HepG2 (cell line): Measurements from ENCODE around the gene IQCE. TPM values are rescaled to one million over a fixed set of nuclear protein-coding genes. Genes with fewer than 3 reads are reported as not detected.

Source experiments
- ATAC-seq: fragments of 200-7000 bp; cut with Tn5 transposase; 3 replicates; pipeline ENCODE4 v1.9.1; 2020; ENCODE audit warnings: mild to moderate bottlenecking, moderate library complexity
- BruUV-seq: library from RNA; stranded (reverse); fragments of 400-500 nt; replicated peaks from 2 replicates; lab custom pipeline; 2021; lab: Mats Ljungman, UMichigan
- CTCF ChIA-PET: fragments of 300-600 bp; formaldehyde crosslinking; extraction: SDS; loops from one replicate; lab custom pipeline; 2021; ENCODE audit warnings: low total read pairs, inconsistent platforms, low intra/inter-chr PET ratio; lab: Yijun Ruan, JAX
- POLR2A ChIA-PET: fragments of 350-600 bp; sonication (Branson Sonifier 250); formaldehyde crosslinking; loops from one replicate; lab custom pipeline; 2020; ENCODE audit warnings: antibody characterized with exemption, inconsistent platforms; lab: Yijun Ruan, JAX
- DNase-seq: peaks from one replicate; pipeline ENCODE4 v3.0.0-alpha.2; 2015; ENCODE audit warnings: low spot score
- FAIRE-seq: peaks from 3 replicates; lab custom pipeline; 2011; peaks lifted over from hg19 to GRCh38; lab: Jason Lieb, UNC
- H2AFZ ChIP-seq: one replicate; pipeline ENCODE4 v1.6.1; 2011; ENCODE audit warnings: low read length, inconsistent platforms
- H3K27ac ChIP-seq: fragments of 300-600 bp; 3 replicates; pipeline ENCODE4 v1.8.0; 2011; ENCODE audit warnings: mixed run types, mild to moderate bottlenecking, mixed read lengths, low read length, inconsistent platforms; ENCODE audit not compliant: insufficient read depth; ENCODE audit errors: extremely low read length
- H3K27me3 ChIP-seq, 2 experiments: fragments of 200-600 bp in 1 of 2; 2 replicates in 1 of 2; 3 replicates in 1 of 2; pipeline versions ENCODE4 v1.6.0 to v1.8.0; 2011; ENCODE audit warnings: low read length in 2 of 2, mild to moderate bottlenecking in 2 of 2, moderate library complexity in 2 of 2, inconsistent platforms in 1 of 2; ENCODE audit not compliant: insufficient read depth in 2 of 2, control insufficient read depth in 1 of 2
- H3K36me3 ChIP-seq, 2 experiments: fragments of 200-600 bp in 1 of 2; replicated peaks in 1 of 2; 2 replicates in 1 of 2; 3 replicates in 1 of 2; pipeline versions ENCODE4 v1.5.1 to v1.8.0; 2011; ENCODE audit warnings: low read length in 2 of 2, inconsistent platforms in 1 of 2; ENCODE audit not compliant: insufficient read depth in 2 of 2, control insufficient read depth in 1 of 2
- H3K4me1 ChIP-seq: 2 replicates; pipeline ENCODE4 v1.5.1; 2012; ENCODE audit warnings: low read length, inconsistent platforms; ENCODE audit not compliant: insufficient read depth
- H3K4me2 ChIP-seq: 2 replicates; pipeline ENCODE4 v1.6.0; 2011; ENCODE audit warnings: low read depth, low read length, inconsistent platforms
- H3K4me3 ChIP-seq, 3 experiments: fragments of 200-600 bp in 1 of 3; sonication (generic), shearing (Covaris generic) in 1 of 3; replicated peaks in 1 of 3; 2 replicates each; pipeline ENCODE4 v1.5.1; 2011 to 2016; ENCODE audit warnings: low read length in 3 of 3, inconsistent platforms in 2 of 3, low read depth in 2 of 3, mild to moderate bottlenecking in 2 of 3, control low read depth in 1 of 3, mixed read lengths in 1 of 3; ENCODE audit not compliant: insufficient read depth in 1 of 3
- H3K79me2 ChIP-seq: one replicate; pipeline ENCODE4 v1.6.1; 2011; ENCODE audit warnings: low read length, inconsistent platforms; ENCODE audit not compliant: insufficient read depth
- H3K9ac ChIP-seq: 2 replicates; pipeline ENCODE4 v1.6.0; 2011; ENCODE audit warnings: mild to moderate bottlenecking, low read depth, low read length, inconsistent platforms; ENCODE audit not compliant: insufficient read depth
- H3K9me3 ChIP-seq: 2 replicates; pipeline ENCODE4 v1.5.1; 2012; ENCODE audit warnings: mild to moderate bottlenecking, low read length
- H4K20me1 ChIP-seq: 2 replicates; pipeline ENCODE4 v1.6.0; 2011; ENCODE audit warnings: inconsistent platforms, mild to moderate bottlenecking, low read length, moderate library complexity; ENCODE audit not compliant: insufficient read depth
- BCL3 ChIP-seq: sonication (generic); formaldehyde crosslinking; IDR thresholded peaks from 2 replicates; pipeline ENCODE4 v1.5.1; 2020; ENCODE audit warnings: mild to moderate bottlenecking, missing genetic modification reagents, moderate library complexity
- CSRNP1 ChIP-seq: sonication (generic); formaldehyde crosslinking; IDR thresholded peaks from 2 replicates; pipeline ENCODE4 v1.8.1; 2023; ENCODE audit warnings: mild to moderate bottlenecking, missing genetic modification reagents
- NR3C1 ChIP-seq: sonication (generic); formaldehyde crosslinking; IDR thresholded peaks from 2 replicates; pipeline ENCODE4 v1.4.0; 2020; ENCODE audit warnings: missing genetic modification reagents
- RXRA ChIP-seq: sonication (generic); formaldehyde crosslinking; IDR thresholded peaks from 2 replicates; pipeline ENCODE4 v1.5.1; 2020; ENCODE audit warnings: missing genetic modification reagents
- SRF ChIP-seq: IDR thresholded peaks from 2 replicates; pipeline ENCODE4 v1.6.1; 2011; ENCODE audit warnings: mild to moderate bottlenecking, low read depth, low read length, moderate library complexity
- TOE1 ChIP-seq: sonication (generic); formaldehyde crosslinking; IDR thresholded peaks from 2 replicates; pipeline ENCODE4 v1.4.0; 2020; ENCODE audit warnings: mild to moderate bottlenecking, missing genetic modification reagents
- ZMYM2 ChIP-seq: sonication (generic); formaldehyde crosslinking; IDR thresholded peaks from 2 replicates; pipeline ENCODE4 v1.8.0; 2022; ENCODE audit warnings: mild to moderate bottlenecking, missing genetic modification reagents
- ZNF33B ChIP-seq: sonication (generic); formaldehyde crosslinking; IDR thresholded peaks from 2 replicates; pipeline ENCODE4 v1.5.1; 2020; ENCODE audit warnings: mild to moderate bottlenecking, missing genetic modification reagents
- ZNF501 ChIP-seq: sonication (generic); formaldehyde crosslinking; IDR thresholded peaks from 2 replicates; pipeline ENCODE4 v1.5.1; 2020; ENCODE audit warnings: mild to moderate bottlenecking, moderate library complexity, missing genetic modification reagents
- ZNF558 ChIP-seq: sonication (generic); formaldehyde crosslinking; IDR thresholded peaks from 2 replicates; pipeline ENCODE4 v1.9.0; 2022; ENCODE audit warnings: mild to moderate bottlenecking, missing genetic modification reagents, borderline replicate concordance
- ZNF639 ChIP-seq: conservative IDR thresholded peaks from 2 replicates; pipeline ENCODE4 v1.6.1; 2018; ENCODE audit warnings: missing genetic modification reagents
- ZNF704 ChIP-seq: sonication (generic); formaldehyde crosslinking; IDR thresholded peaks from 2 replicates; pipeline ENCODE4 v1.8.1; 2023; ENCODE audit warnings: mild to moderate bottlenecking, inconsistent platforms, moderate library complexity, missing genetic modification reagents, borderline replicate concordance
- ZNF83 ChIP-seq: sonication (generic); formaldehyde crosslinking; IDR thresholded peaks from 2 replicates; pipeline ENCODE4 v1.4.0; 2020; ENCODE audit warnings: missing genetic modification reagents, mild to moderate bottlenecking, borderline replicate concordance
- ZNF841 ChIP-seq: sonication (generic); formaldehyde crosslinking; IDR thresholded peaks from 2 replicates; pipeline ENCODE4 v1.8.1; 2023; ENCODE audit warnings: missing genetic modification reagents, borderline replicate concordance
- WGBS: methylation state at CpG from one replicate; pipeline ENCODE4 v1.1.6; 2017; ENCODE audit warnings: low lambda C conversion rate; 5-methylcytosine and 5-hydroxymethylcytosine counted together
- in situ Hi-C: cut with HindIII; loops from 2 replicates; pipeline ENCODE4 v1.10.0; 2017; ENCODE audit warnings: low pct_unique_long_range_greater_than_20kb; ENCODE audit not compliant: extremely low pct_ligation_motif_present
- intact Hi-C: fragments of 100-400 bp; cut with micrococcal nuclease; formaldehyde crosslinking; loops from one replicate; pipeline ENCODE4 v1.10.0; 2022; ENCODE audit not compliant: unreplicated experiment
- polyA plus RNA-seq, 8 experiments: library from polyadenylated mRNA; depleted of rRNA in 3 of 8; stranded (reverse) in 7 of 8; unstranded in 1 of 8; fragments of >200 nt; fragmentation: Illumina TruSeq in 4 of 8; extraction: Trizol in 4 of 8; gene quantifications; 2 replicates each; pipeline versions ENCODE4 v1.2.1 to v1.2.3, GENCODE V29; 2011 to 2016; ENCODE audit warnings: low read depth in 4 of 8, missing spikeins in 1 of 8, mixed read lengths in 1 of 8; ENCODE audit not compliant: insufficient read depth in 1 of 8
- total RNA-seq, 5 experiments: library from RNA; depleted of rRNA; stranded (reverse); fragments of >200 nt; fragmentation: Illumina TruSeq; extraction: Trizol; gene quantifications; 2 replicates each; pipeline ENCODE4 v1.2.3, GENCODE V29; 2016; ENCODE audit warnings: low read depth in 1 of 5
- TF ChIP-seq, protein P1 (sequence below): IDR thresholded peaks from 2 replicates; pipeline ENCODE4 v1.6.1; 2016; ENCODE audit warnings: low read depth, borderline replicate concordance

Gene IQCE
- total and polyA plus RNA-seq, 2 of the 13 experiments (the other 11 are each of a cell fraction or from before 2014, with no cell fraction given), result 1.5 to 2.5 TPM

DNA sequence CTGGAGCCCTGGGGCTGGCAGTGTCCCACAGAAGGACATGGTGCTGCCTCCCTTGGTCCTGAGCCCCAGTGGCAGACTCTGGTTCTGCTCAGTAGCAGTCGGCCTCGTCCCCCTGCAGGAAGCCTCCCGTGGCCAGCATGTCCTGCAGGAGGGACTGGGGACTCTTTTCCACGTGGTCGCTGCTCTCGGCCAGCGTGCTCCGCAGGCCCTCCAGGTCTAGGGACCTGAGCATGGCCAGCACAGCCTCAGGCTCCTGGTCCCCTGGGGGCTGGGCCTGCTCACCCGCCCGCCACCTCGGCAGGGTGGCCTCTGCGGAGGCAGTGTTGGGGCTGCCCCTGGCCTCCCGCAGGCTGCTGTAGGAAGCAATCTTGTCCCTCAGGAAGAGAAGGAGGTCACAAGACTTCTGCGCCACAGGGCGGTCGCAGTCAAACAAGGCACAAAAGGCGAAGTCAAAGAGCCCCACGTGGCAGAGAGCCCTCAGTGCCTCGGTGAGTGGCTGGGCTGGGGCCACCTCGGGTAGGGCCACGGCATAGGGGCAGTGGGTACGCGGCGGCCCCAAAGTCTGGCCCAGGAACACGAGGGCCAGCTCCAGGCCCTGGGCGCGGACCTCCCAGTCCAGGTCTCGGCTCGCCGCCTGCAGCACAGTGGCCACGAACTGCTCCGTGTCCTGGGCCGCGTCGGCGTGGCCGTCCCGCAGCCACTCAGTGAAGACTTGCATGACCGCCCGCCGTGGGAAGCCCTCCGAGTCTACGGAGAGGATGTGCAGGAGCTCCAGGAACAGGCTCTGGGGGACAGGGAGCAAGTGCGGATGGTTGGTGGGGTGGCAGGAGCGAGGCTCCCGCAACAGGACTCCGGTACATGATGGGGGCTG, 20.6 kb upstream of the IQCE start:
- no peak overlapping the region for H2AFZ ChIP-seq
- 91% methylated on average over 13 of the region's 47 CpGs for WGBS
- TF ChIP-seq NR3C1 (CRISPR knock-in tag) (no peak), ZNF83 (CRISPR knock-in tag) (no peak), RXRA (CRISPR knock-in tag) (no peak), ZNF558 (CRISPR knock-in tag) (no peak), CSRNP1 (CRISPR knock-in tag) (no peak), ZNF501 (CRISPR knock-in tag) (no peak), ZNF704 (CRISPR knock-in tag) (no peak), TOE1 (no peak), ZNF639 (no peak), ZMYM2 (CRISPR knock-in tag) (no peak), BCL3 (CRISPR knock-in tag) (no peak), SRF (no peak), ZNF841 (no peak), ZNF33B (CRISPR knock-in tag) (no peak)
- TF ChIP-seq, protein P1, sequence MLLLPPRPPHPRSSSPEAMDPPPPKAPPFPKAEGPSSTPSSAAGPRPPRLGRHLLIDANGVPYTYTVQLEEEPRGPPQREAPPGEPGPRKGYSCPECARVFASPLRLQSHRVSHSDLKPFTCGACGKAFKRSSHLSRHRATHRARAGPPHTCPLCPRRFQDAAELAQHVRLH, result no peak
- ATAC-seq (peak; percentile 52), DNase-seq (no peak), FAIRE-seq (no peak)
- H3K36me3 ChIP-seq, result peaks cover 10 to 15% of the 10 kb centered on the region in 2 experiments; a peak in 4 of 5 replicates
- H3K27me3 ChIP-seq, result no peaks in the 10 kb centered on the region
- in situ Hi-C loops, result no loop called here
- no peak overlapping the region for H3K4me2 ChIP-seq
- ChIA-PET CTCF (no interaction called here), POLR2A (no interaction called here)
- H3K9me3 ChIP-seq, result no peaks in the 10 kb centered on the region
- no peaks in the 10 kb centered on the region for H3K4me1 ChIP-seq
- no peak overlapping the region for H3K9ac ChIP-seq
- BruUV-seq, result no TSS peak
- H3K27ac ChIP-seq, result no peak overlapping the region
- no peak overlapping the region for H3K4me3 ChIP-seq
- intact Hi-C loops, result no loop called here
- H4K20me1 ChIP-seq, result no peaks in the 10 kb centered on the region
- no peaks in the 10 kb centered on the region for H3K79me2 ChIP-seq
